GM13977 (cell line): ENCODE measurements around the gene PPP1R11.

Source experiments
- DNase-seq: peaks from one replicate; pipeline ENCODE4 v3.0.0; 2012; ENCODE audit warnings: low spot score
- CTCF ChIP-seq: IDR thresholded peaks from 2 replicates; pipeline ENCODE4 v1.5.1; 2012; ENCODE audit warnings: mild to moderate bottlenecking, control low read depth; ENCODE audit not compliant: insufficient read depth; ENCODE audit errors: extremely low read depth, missing control alignments
- in situ Hi-C: fragments of 300-500 bp; cut with MboI; formaldehyde crosslinking; loops from one replicate; pipeline ENCODE4 v1.12.0; 2022; ENCODE audit warnings: low sequenced_read_pairs, low pct_unique_long_range_greater_than_20kb, mixed read lengths, inconsistent platforms; ENCODE audit not compliant: unreplicated experiment

The PPP1R11 gene

DNA sequence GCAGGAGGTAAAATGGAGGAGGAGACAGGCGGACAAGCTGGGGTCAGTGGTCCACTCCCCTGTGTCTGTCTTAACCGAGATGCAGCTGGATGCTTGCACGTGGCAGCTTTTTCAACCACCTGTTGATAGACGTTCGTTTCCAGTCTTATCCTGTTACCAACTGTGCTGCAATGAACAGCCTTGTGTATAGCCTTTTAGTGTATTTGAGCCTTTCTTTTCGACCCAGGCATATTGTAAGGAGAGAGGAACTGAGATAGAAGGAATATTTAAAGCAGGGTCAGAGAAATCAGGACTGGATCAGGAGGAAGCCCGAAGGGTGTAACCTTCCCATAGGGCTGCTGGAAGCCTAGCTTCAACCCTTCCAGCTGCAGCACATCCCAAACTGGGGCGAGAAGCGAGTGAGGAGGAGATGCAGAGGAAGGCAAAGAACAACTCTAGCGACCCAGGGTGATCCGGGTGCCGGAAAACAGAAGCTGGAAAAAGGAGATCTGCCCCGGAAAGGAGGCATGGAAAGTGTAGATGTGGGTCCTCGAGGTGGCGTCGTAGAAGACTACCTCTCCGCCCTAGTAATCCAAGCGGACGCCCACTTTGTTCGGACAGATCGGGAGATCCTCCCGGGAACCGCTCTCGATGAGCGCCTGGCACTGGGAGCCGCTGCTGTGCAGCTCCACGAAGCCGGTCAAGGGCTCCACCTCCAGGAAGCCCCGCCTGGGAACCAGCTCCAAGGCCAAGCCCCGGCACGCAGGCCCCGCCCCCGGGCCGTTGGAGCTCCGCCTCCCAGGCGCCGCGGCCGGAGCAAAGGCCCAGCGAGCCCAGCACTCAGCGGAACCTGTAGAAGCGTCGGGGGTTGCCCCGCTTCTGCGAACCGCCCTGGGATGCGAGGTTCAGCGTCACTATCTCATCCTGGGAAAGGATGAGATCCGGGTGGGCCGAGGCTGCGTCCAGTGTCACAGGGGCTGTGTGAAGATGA lies 34.7 kb downstream of the PPP1R11 start:
- in situ Hi-C loops, result no loop called here

DNA sequence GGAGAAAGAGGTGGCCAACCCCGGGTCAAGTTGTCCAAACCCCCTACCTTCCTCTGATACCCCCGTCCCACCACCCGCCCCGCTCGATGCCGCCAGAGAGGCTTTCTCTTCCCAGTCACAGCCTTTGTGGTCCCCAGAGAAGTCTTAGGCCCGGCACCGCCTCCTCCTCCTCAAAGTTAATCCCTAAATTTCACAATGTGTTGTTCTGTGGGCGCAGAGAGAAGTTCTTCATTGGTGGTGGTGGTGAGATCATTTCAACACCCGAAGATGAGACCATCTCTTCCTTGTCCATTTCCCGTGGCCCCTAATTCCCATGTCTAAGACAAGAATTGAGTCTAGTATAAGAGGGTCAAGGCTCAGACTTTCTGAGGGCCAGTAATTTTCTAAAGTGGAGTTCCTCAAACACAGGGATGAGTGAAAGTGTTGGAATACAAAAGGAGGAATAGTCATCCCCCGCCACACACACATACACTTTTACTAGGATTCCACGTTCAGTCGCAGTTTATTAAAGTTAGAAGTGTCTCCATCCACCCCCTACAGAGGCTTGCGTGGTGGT lies 35.5 kb downstream of the PPP1R11 start:
- no peak for TF ChIP-seq CTCF
- no peak for DNase-seq
- in situ Hi-C loops, result no loop called here

More for the DNA sequence above, 34.7 kb downstream of the PPP1R11 start:
- peak; percentile 86 for DNase-seq
- peak; percentile 4 for TF ChIP-seq CTCF

- in situ Hi-C loops, result no loop called here
- peak; percentile 91 for DNase-seq
- peak; percentile 95 for TF ChIP-seq CTCF
Observed at GRCh38 chr6:30102970-30103871, 36.2 kb downstream of the PPP1R11 start.

DNA sequence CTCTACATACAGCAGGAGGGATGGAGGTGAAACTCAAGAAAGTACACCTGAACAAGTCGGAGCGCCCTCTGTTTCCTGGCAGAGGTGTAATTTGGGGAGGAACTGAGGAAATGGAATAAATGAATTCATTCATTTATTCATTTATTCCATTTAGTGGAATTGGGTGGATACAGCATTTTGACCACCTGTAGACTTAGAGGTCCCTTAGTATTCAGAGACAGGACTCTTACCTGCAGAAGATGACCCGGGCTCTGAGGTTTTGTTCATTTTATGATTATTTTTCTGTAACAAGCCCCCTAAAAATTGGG lies 36.8 kb downstream of the PPP1R11 start:
- DNase-seq, result no peak
- in situ Hi-C loops, result no loop called here
- TF ChIP-seq CTCF, result no peak

- TF ChIP-seq CTCF, result no peak
- in situ Hi-C loops, result no loop called here
- DNase-seq, result no peak
Observed at GRCh38 chr6:30104661-30105060, 37.7 kb downstream of the PPP1R11 start.

DNA sequence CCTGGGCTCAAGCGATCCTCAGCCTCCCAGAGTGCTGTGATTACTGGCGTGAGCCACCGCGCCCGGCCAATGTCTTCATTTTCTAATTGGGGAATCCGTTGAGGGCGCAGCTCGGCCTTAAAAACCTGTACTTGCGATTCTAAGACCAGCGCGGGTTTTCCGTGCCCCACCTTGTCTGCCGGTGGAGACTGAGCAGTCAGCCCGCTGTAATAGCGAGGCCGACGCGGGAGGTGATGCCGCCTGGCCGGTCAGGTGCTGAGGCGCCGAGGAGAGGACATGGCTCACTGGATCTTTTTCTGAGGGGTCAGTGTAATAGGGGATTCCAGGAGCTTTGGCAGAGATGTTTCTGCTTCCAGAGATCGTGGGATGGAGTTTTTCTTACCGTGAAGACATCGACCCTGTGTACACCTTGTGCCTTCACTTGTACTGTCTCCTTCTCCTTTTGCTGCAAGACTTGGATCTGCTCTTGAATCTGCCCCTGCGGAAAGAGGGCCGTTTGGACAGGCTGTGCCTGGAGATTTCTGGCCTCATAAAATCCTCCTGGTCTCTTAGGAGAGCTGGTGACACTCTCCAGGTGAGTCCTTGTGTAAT lies 44.4 kb downstream of the PPP1R11 start:
- in situ Hi-C loops, result no loop called here
- no peak for DNase-seq
- no peak for TF ChIP-seq CTCF
